ENCODE measurements around the gene TSPYL6.

TSPYL6 gene

DNA sequence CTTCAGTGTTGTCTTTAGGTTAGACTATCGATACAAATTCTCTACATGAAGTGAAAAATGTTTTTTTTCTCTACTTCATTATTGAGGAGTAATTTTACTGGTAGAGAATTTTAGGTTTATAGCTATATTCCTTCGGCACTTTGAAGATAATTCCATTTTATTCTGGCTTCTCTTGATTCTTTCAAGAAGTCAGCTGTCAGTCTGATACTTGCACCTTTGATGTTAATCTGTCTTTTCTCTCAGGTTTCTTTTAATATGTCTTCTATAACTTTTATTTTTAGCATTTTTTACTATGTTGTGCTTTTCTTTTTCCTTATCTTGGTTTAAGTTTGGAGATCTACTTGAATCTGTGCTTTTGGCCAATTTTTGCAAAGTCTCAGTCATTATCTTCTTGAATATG is 18.6 kb downstream of the TSPYL6 start:
- Mint-ChIP-seq H3K27me3 (no peaks in the 10 kb centered on the region), H3K9me3 (peaks cover 7% of the 10 kb centered on the region), H3K36me3 (no peaks in the 10 kb centered on the region), H3K4me1 (no peaks in the 10 kb centered on the region), H3K4me3 (no peak overlapping the region), H3K27ac (no peak overlapping the region)
- no peak for DNase-seq
- CTCF ChIA-PET = no interaction called here

DNA sequence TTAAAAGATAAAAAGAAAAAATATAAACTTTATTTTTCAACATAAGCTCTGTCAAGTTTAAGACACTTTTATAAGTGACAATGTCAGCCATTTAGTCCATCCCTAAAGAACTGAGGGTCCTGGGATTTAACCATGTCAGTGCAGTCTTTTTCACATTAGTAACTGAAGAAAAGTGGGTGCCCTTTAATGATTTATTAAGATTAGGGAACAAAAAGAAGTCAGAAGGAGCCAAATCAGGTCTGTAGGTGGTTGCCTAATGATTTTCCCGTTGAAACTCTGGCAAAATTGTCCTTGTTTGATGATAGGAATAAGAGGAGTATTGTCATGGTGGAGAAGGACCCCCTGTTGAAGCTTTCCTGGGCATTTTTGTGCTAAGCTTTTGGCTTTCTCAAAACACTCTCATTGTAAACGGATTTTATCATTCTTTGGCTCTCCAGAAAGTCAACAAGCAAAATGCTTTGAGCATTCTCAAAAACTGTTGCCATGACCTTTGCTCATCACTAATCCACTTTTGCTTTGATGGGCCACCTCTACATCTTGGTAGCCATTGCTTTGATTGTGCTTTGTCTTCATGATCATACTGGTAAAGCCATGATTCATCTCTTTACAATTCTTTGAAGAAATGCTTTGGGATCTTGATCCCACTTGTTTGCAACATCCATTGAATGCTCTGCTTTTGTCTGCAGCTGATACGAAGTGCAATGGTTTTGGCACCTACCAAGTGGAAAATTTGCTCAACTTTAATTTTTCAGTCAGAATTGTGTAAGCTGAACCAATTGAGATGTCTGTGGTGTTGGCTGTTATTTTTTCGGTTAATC is 22.0 kb downstream of the TSPYL6 start:
- no peak for DNase-seq
- CTCF ChIA-PET = no interaction called here
- no peaks in the 10 kb centered on the region for H3K27me3 Mint-ChIP-seq
- H3K4me1 Mint-ChIP-seq = no peaks in the 10 kb centered on the region
- peaks cover 7% of the 10 kb centered on the region for H3K9me3 Mint-ChIP-seq
- H3K4me3 Mint-ChIP-seq = no peak overlapping the region
- H3K27ac Mint-ChIP-seq = no peak overlapping the region
- no peaks in the 10 kb centered on the region for H3K36me3 Mint-ChIP-seq

DNA sequence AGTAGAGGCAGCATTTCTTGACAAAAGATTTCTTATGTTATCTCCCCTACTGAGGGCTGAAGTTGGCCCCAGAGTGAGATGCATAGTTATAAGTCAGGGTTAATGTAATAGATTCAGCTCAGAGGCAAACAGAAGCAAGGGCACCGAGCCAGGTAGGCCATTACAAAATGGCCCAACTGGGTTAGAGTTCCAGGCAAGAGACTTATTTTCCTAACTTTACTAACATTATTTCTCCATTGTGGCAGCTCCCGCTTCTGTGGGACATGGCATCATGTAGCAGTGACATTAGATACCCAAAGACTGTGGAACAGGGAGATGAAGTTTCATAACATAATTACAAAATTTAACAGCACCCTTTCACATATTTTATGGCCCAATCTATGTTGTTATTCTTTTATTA is 27.1 kb downstream of the TSPYL6 start:
- H3K27ac Mint-ChIP-seq = no peak overlapping the region
- CTCF ChIA-PET = no interaction called here
- H3K9me3 Mint-ChIP-seq = peaks cover 2% of the 10 kb centered on the region
- no peaks in the 10 kb centered on the region for H3K27me3 Mint-ChIP-seq
- no peaks in the 10 kb centered on the region for H3K36me3 Mint-ChIP-seq
- no peak overlapping the region for H3K4me3 Mint-ChIP-seq
- no peaks in the 10 kb centered on the region for H3K4me1 Mint-ChIP-seq
- DNase-seq = no peak

DNA sequence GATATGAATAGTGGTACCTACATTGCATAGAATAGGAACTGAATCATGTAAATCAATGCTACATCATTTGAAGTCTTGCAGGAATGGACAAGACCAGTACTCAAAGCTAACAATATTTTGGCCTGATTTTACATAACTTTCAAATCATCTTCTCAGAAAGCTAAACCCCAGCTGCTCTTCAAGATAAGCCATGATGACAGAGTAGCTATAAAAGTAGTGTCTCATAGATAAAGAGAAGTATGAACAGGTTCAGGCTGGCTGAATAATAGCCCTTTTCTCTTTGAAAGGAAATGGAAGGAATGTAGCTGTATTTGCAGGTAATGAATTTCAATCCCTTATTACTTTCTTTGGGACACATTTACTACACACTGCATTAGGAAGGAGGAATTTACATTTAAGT is 28.2 kb downstream of the TSPYL6 start:
- Mint-ChIP-seq H3K36me3 (no peaks in the 10 kb centered on the region), H3K4me1 (no peaks in the 10 kb centered on the region)
- CTCF ChIA-PET = no interaction called here

DNA sequence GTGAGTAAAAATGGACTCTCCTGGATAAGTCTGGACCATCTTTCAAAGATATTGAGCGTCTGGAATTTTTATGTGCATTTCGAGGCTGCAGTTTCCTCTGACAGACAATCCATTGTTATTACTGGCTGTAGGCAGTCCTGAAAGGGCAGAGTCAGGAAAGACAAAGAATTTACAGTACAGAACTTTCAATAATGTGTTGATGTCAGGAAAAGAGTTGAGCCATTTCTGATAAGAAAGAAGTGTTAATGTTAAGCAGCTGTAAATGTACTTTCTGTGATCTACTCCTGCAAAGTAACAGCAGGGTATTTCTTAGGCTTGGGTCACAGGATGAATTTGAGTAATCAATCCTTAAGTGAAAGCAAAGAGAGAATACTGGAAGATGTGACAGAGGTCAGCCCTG is 29.8 kb downstream of the TSPYL6 start:
- Mint-ChIP-seq H3K36me3 (no peaks in the 10 kb centered on the region), H3K4me1 (no peaks in the 10 kb centered on the region), H3K27me3 (no peaks in the 10 kb centered on the region), H3K27ac (no peak overlapping the region), H3K4me3 (no peak overlapping the region), H3K9me3 (no peaks in the 10 kb centered on the region)
- CTCF ChIA-PET = no interaction called here
- no peak for DNase-seq

More for the DNA sequence above, 28.2 kb downstream of the TSPYL6 start:
- H3K27ac Mint-ChIP-seq = no peak overlapping the region
- no peak overlapping the region for H3K4me3 Mint-ChIP-seq
- DNase-seq = no peak
- peaks cover 2% of the 10 kb centered on the region for H3K9me3 Mint-ChIP-seq
- H3K27me3 Mint-ChIP-seq = no peaks in the 10 kb centered on the region

DNA sequence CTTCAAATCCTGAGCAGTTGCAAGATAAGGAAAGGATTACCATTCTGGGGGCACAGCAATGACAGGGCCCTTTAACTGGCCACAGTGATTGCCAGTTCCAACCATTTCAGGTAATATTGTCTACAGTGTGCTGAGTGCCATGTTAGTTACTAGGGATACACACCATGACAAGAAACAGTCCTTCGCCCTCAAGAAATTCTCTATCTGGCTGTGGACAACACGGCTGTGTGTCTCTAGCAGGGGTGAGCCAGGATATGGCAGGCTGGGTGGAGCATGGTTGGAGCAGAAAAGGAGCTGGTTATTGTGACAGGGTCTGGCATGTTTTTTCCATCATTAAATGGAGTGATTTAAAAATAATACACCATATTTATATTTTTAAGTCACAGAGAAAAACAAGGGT is 31.0 kb downstream of the TSPYL6 start:
- Mint-ChIP-seq H3K27me3 (no peaks in the 10 kb centered on the region), H3K9me3 (no peaks in the 10 kb centered on the region), H3K4me3 (no peak overlapping the region), H3K4me1 (no peaks in the 10 kb centered on the region), H3K27ac (no peak overlapping the region), H3K36me3 (no peaks in the 10 kb centered on the region)
- CTCF ChIA-PET = no interaction called here
- DNase-seq = no peak

DNA sequence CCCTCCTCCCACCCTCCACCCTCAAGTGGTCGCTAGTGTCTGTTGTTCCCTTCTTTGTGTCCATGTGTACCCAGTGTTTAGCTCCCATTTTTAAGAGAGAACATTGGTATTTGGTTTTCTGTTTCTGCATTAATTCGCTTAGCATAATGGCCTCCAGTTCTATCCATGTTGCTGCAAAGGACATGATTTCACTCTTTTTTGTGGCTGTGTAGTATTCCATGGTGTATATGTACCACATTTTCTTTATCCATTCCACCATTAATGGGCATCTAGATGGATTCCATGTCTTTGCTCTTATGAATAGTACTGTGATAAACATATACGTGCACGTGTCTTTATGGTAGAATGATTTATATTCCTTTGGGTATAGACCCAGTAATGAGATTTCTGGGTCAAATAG is 42.9 kb downstream of the TSPYL6 start:
- DNase-seq = no peak
- CTCF ChIA-PET = no interaction called here
- Mint-ChIP-seq H3K9me3 (peaks cover 11% of the 10 kb centered on the region), H3K36me3 (no peaks in the 10 kb centered on the region), H3K27ac (no peak overlapping the region), H3K4me1 (no peaks in the 10 kb centered on the region), H3K27me3 (no peaks in the 10 kb centered on the region), H3K4me3 (no peak overlapping the region)

DNA sequence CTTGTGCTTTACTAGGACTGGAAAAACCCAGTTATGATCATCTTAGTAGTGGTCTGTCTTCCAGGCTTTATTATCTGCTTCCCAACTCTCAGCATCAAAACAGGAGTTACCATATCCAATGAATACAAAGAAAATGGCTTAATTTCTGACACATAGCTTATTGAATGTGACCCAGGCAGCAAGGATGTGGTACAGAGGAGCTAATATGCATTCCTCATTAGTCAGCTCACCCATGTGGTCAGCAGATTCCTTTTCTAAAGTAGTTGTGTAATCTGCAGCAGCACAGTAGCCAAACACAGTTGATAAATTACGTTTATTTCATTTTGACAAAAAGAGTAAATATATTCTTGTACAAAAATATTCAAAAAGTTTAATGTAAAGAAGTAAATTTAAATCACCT is 43.6 kb downstream of the TSPYL6 start:
- Mint-ChIP-seq H3K9me3 (peaks cover 11% of the 10 kb centered on the region), H3K27me3 (no peaks in the 10 kb centered on the region), H3K4me3 (no peak overlapping the region), H3K4me1 (no peaks in the 10 kb centered on the region), H3K27ac (no peak overlapping the region), H3K36me3 (no peaks in the 10 kb centered on the region)
- CTCF ChIA-PET = interaction anchor here (1.1 kb wide), 1 partner anchor 17 kb away, joined by 4 read pairs; no protein-coding TSS in a partner anchor
- DNase-seq = no peak

DNA sequence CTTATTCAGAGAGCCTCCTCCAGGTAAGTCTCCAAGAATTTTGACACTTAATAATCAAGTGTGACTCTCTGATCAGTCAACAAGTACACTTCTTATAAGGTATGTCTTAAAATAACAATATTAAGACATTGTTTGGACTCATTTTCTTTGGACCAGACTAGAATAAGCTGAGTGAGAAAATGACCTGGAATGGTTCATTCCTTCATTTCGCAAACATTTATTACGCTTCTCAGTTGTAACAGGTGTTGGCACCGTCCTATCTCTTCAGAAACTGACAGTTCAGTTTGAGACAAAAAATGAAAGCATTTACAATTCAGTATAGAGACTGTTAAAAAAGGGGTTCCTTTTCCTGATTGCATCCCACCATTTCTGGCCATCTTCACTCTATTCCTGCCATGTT is 46.6 kb downstream of the TSPYL6 start:
- H3K4me3 Mint-ChIP-seq = no peak overlapping the region
- DNase-seq = no peak
- CTCF ChIA-PET = no interaction called here
- peaks cover 4% of the 10 kb centered on the region for H3K9me3 Mint-ChIP-seq
- no peaks in the 10 kb centered on the region for H3K27me3 Mint-ChIP-seq
- no peak overlapping the region for H3K27ac Mint-ChIP-seq
- no peaks in the 10 kb centered on the region for H3K4me1 Mint-ChIP-seq
- H3K36me3 Mint-ChIP-seq = no peaks in the 10 kb centered on the region

DNA sequence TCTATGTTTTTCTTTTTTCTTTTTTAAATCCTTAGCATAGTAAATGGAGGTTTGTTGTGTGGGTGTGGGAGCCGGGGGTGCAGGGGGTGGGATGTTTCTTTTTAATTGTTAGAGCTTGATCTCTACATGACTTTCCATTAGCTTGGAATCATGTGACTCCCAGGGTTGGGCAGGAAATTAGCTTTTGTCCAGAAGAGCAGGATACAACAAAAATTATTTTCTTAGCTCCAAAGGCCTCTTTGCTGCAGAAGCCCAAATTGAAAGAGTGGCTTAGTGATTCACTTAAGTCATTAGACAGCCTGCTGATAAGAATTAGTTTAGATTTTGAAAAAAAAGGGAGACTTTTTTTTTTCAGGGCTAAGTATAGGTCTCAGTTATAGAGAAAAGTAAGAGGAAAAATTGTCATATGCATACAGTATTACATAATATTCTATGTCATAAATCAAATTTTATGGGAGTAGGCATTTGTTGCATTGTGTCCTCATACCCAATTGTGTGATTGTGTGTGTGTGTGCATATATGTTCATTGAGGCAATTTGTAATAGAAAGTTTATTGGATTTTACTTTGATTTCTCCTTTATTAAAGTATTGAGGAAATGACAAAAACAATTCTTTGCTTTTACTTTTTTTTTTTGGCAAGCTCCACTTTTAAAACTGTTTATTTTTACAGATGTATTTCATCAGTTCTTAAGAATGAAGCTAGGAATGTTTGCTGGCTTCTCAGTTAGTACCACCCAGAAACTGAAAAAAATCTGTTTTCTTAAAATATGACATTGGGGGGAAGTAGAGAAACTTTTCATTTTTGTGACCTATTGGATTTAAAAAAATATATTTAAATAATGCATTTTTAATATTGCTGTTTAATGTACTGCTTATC is 47.4 kb downstream of the TSPYL6 start:
- no peak for DNase-seq
- CTCF ChIA-PET = interaction anchor here (1.3 kb wide), 1 partner anchor 47 kb away, joined by 3 read pairs; no protein-coding TSS in a partner anchor
- Mint-ChIP-seq H3K4me1 (no peaks in the 10 kb centered on the region), H3K27ac (no peak overlapping the region), H3K36me3 (no peaks in the 10 kb centered on the region), H3K4me3 (no peak overlapping the region), H3K9me3 (no peaks in the 10 kb centered on the region), H3K27me3 (no peaks in the 10 kb centered on the region)

DNA sequence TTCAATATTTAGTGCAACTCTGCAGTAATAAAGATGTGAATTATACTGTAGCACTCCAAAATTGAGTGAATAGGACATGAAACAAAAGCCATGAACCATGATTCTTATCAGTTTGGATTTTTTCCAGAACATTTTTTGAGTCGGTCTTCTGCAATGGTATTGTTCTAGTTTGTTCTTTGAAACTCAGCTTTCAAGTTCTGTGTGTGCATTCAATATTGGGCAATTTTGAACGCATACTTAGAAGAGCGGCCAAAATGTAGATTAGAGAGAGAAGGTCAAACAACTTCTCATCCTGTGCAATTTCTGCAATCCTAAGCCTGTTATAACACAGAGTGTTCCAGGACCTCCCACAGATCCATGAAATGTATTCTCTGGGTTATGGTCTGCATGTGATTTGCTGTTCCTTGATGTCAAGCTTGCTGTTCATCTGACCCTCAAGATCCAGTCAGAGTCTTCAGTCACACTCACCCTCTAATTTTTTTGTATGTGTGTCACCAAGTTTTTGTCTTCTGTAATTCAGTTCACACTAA is 48.3 kb downstream of the TSPYL6 start:
- Mint-ChIP-seq H3K4me3 (no peak overlapping the region), H3K9me3 (no peaks in the 10 kb centered on the region), H3K27me3 (no peaks in the 10 kb centered on the region), H3K36me3 (no peaks in the 10 kb centered on the region), H3K27ac (no peak overlapping the region), H3K4me1 (no peaks in the 10 kb centered on the region)
- CTCF ChIA-PET = interaction anchor here (1.3 kb wide), 1 partner anchor 46 kb away, joined by 3 read pairs; no protein-coding TSS in a partner anchor
- no peak for DNase-seq

DNA sequence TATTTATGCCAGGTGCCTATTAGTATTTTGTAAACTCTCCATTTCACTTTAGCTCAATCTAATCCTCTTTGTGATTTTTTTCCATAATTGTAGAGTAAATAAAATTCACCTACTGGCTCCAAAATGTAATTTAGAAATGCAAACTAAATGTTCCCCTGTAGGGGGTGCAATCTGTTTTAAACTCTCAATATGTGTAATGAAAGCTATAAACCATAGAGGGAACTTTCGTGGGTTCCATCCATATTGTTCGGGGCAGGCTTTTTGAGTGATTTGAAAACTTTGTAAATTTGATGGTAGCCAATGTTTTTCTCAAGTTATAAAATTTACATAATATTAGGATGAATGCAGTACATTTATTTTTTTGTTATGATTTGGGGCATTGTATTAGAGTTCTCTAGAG is 49.4 kb downstream of the TSPYL6 start:
- no peaks in the 10 kb centered on the region for H3K9me3 Mint-ChIP-seq
- no peak overlapping the region for H3K4me3 Mint-ChIP-seq
- no peak overlapping the region for H3K27ac Mint-ChIP-seq
- CTCF ChIA-PET = interaction anchor here (0.6 to 1.1 kb wide), 3 partner anchors 16 to 669 kb away, joined by 3 to 4 read pairs (median 3); no protein-coding TSS in a partner anchor
- no peaks in the 10 kb centered on the region for H3K4me1 Mint-ChIP-seq
- DNase-seq = no peak
- no peaks in the 10 kb centered on the region for H3K27me3 Mint-ChIP-seq
- H3K36me3 Mint-ChIP-seq = no peaks in the 10 kb centered on the region

DNA sequence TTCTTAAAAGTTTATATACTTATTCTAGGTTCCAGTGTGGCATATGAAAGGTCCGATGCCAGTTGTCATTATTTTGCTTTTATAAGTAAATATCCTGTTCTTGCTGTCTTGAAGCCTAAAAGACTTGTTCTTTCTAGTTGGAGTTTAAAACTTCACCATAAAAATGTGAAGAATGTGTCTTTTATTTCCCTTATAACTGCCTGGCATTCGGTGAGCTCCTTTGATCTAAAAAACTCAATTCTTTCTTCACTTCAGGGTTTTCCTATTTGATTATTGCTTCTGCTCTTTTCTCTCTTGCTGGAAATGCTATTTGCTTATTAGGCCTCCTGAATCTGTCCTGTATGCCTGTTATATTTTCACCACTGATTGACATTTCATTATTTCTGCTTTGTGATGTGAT is 51.6 kb downstream of the TSPYL6 start:
- CTCF ChIA-PET = no interaction called here
- Mint-ChIP-seq H3K4me3 (no peak overlapping the region), H3K27me3 (no peaks in the 10 kb centered on the region), H3K4me1 (no peaks in the 10 kb centered on the region), H3K9me3 (no peaks in the 10 kb centered on the region), H3K36me3 (no peaks in the 10 kb centered on the region), H3K27ac (no peak overlapping the region)
- no peak for DNase-seq
